ENCODE results near the gene CD19.

DNA sequence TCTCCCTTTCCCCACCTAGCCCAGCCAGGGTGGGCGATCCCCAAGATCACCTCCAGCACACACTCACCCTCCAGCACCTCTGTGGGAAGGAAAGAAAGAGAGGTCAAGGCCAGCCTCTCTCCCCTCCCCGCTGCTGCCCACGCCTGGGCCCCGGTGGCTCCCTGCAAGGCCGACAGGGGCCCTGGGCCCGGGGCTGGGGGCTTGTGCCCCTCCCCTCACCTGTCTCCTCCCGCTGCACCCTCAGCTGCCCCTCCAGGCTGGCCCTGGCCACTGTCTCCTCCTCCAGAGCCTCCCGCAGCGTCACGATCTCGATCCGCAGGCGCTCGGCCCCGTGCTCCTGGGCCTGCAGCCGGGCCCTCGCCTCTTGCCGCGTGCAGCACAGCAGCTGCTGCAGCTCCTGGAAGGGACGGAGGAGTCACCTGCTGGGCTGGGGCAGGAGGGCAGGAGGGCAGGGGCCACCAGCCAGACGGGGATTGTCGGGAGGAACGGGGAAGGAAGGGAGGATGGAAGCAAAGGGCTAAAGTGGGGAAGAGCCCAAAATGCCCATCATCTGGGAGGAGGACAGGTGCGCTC lies 25.9 kb upstream of the CD19 start:
- no peak for TF ChIP-seq POLR2AphosphoS5 (IDR thresholded peaks at IDR 0.05; ENCODE audit: insufficient read depth in 1 of 2, low read depth in 1 of 2)
- no peak for TF ChIP-seq CTCF (IDR thresholded peaks at IDR 0.05)
- TF ChIP-seq POLR2A (IDR thresholded peaks at IDR 0.05), result no peak
